ENCODE data around the gene ARFGEF3. TPM values are rescaled to one million over a fixed set of nuclear protein-coding genes. Genes with fewer than 3 reads are reported as not detected.

ARFGEF3 gene
- total and polyA plus RNA-seq, 4 donors = 0.06 to 0.33 (median 0.16) TPM

- Histone ChIP-seq H3K9me3 (ENCODE audit: control insufficient read depth in 4 of 4, low read length in 3 of 4) (no peaks in the 10 kb centered on the region), H3K9ac (ENCODE audit: low read depth in 1 of 2, low read length in 2 of 2) (no peak overlapping the region), H3K36me3 (ENCODE audit: control insufficient read depth in 4 of 4, insufficient read depth in 3 of 4, low read depth in 1 of 4, low read length in 3 of 4) (no peaks in the 10 kb centered on the region), H3K4me1 (ENCODE audit: control insufficient read depth in 4 of 4, insufficient read depth in 4 of 4, low read length in 3 of 4) (no peaks in the 10 kb centered on the region), H3K4me3 (ENCODE audit: low read depth in 1 of 3, low read length in 3 of 3) (no peak overlapping the region), H3K27ac (ENCODE audit: low read depth in 1 of 2, low read length in 2 of 2) (no peak overlapping the region), H3K27me3 (ENCODE audit: control insufficient read depth in 4 of 4, insufficient read depth in 4 of 4, low read length in 3 of 4) (peaks cover 0 to 3% (median 0%) of the 10 kb centered on the region in 4 donors)
- 92% methylated on average over 4 of the region's 4 CpGs for WGBS
- DNase-seq (ENCODE audit: low spot score) = no peak
- TF ChIP-seq NR2F2 (IDR thresholded peaks at IDR 0.05) (no peak), HNF4A (conservative IDR thresholded peaks at IDR 0.05) (no peak), YY1 (IDR thresholded peaks at IDR 0.05) (no peak), MAX (IDR thresholded peaks at IDR 0.05) (no peak), JUND (IDR thresholded peaks at IDR 0.05) (no peak), FOXA2 (IDR thresholded peaks at IDR 0.05) (no peak), RAD21 (IDR thresholded peaks at IDR 0.05) (no peak), FOXA1 (IDR thresholded peaks at IDR 0.05) (no peak), REST (IDR thresholded peaks at IDR 0.05) (no peak), CTCF (IDR thresholded peaks at IDR 0.05; ENCODE audit: low read depth, low read length, missing input control) (no peak), GABPA (IDR thresholded peaks at IDR 0.05 in 1 of 2, conservative IDR thresholded peaks at IDR 0.05 in 1 of 2) (no peak), RXRA (IDR thresholded peaks at IDR 0.05) (no peak), TAF1 (conservative IDR thresholded peaks at IDR 0.05) (no peak)
- TF ChIP-seq, protein P1, sequence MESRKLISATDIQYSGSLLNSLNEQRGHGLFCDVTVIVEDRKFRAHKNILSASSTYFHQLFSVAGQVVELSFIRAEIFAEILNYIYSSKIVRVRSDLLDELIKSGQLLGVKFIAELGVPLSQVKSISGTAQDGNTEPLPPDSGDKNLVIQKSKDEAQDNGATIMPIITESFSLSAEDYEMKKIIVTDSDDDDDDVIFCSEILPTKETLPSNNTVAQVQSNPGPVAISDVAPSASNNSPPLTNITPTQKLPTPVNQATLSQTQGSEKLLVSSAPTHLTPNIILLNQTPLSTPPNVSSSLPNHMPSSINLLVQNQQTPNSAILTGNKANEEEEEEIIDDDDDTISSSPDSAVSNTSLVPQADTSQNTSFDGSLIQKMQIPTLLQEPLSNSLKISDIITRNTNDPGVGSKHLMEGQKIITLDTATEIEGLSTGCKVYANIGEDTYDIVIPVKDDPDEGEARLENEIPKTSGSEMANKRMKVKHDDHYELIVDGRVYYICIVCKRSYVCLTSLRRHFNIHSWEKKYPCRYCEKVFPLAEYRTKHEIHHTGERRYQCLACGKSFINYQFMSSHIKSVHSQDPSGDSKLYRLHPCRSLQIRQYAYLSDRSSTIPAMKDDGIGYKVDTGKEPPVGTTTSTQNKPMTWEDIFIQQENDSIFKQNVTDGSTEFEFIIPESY (IDR thresholded peaks at IDR 0.05) = no peak
- TF ChIP-seq, protein P2, sequence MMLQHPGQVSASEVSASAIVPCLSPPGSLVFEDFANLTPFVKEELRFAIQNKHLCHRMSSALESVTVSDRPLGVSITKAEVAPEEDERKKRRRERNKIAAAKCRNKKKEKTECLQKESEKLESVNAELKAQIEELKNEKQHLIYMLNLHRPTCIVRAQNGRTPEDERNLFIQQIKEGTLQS (IDR thresholded peaks at IDR 0.05) = no peak
Observed at GRCh38 chr6:138201836-138202235, 40.1 kb downstream of the ARFGEF3 start.

DNA sequence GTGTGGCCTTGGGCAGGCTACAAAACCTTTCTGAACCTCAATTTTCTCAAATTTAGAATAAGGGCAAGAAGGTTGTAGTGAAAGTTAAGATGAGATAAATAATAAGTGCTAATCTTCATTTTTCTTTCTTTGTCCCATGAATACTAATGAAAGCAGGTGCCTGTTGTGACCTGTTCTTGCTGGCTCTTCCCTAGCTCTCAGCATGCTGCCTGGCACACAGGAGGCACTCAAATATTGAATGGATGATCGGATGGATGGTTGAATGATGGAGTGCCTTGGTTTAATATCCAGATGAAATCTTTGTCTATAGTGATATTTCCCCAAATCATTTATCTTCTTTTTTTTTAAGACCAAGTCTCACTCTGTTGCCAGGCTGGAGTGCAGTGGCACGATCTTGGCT, 41.6 kb downstream of the ARFGEF3 start:
- Histone ChIP-seq H3K9ac (ENCODE audit: low read depth in 1 of 2, low read length in 2 of 2) (no peak overlapping the region), H3K4me3 (ENCODE audit: low read depth in 1 of 3, low read length in 3 of 3) (no peak overlapping the region), H3K27me3 (ENCODE audit: control insufficient read depth in 4 of 4, insufficient read depth in 4 of 4, low read length in 3 of 4) (peaks cover 0 to 3% (median 0%) of the 10 kb centered on the region in 4 donors), H3K36me3 (ENCODE audit: control insufficient read depth in 4 of 4, insufficient read depth in 3 of 4, low read depth in 1 of 4, low read length in 3 of 4) (no peaks in the 10 kb centered on the region), H3K4me1 (ENCODE audit: control insufficient read depth in 4 of 4, insufficient read depth in 4 of 4, low read length in 3 of 4) (no peaks in the 10 kb centered on the region), H3K27ac (ENCODE audit: low read depth in 1 of 2, low read length in 2 of 2) (no peak overlapping the region), H3K9me3 (ENCODE audit: control insufficient read depth in 4 of 4, low read length in 3 of 4) (no peaks in the 10 kb centered on the region)
- no peak for DNase-seq (ENCODE audit: low spot score)
- TF ChIP-seq HNF4G (IDR thresholded peaks at IDR 0.05) (no peak), HNF4A (conservative IDR thresholded peaks at IDR 0.05) (no peak), REST (IDR thresholded peaks at IDR 0.05) (no peak), EGR1 (IDR thresholded peaks at IDR 0.05; ENCODE audit: low read depth in 2 of 2) (no peak)
- WGBS = 90% methylated on average over 2 of the region's 2 CpGs
